Activated T-helper 2 cell treated with anti-CD3 and anti-CD28 coated beads, Interferon-gamma antibody, Interleukin-2, Interleukin-4, amounts not matched to agents 10 μg/mL and 5 μg/mL and 100 μg/mL, durations not matched to agents 14 hours and 24 hours and 36 hours (primary cell): Measurements from ENCODE around the gene ZBTB39. TPM values are rescaled to one million over a fixed set of nuclear protein-coding genes. Genes with fewer than 3 reads are reported as not detected.
"Not testable (repeated sequence)": the region's sequence is repeated elsewhere in the genome, so short reads cannot be mapped to it uniquely, and the experiment has no call there.

Experiments used
- DNase-seq: peaks from one replicate; pipeline ENCODE4 v3.0.0; 2021; ENCODE audit warnings: low spot score
- H3K27ac Mint-ChIP-seq: one replicate; pipeline ENCODE4 v1.8.0; 2021; ENCODE audit warnings: mixed read lengths
- H3K27me3 Mint-ChIP-seq: one replicate; pipeline ENCODE4 v1.8.0; 2021; ENCODE audit warnings: low read depth, mixed read lengths
- H3K36me3 Mint-ChIP-seq: one replicate; pipeline ENCODE4 v1.8.0; 2021; ENCODE audit warnings: low read depth, mixed read lengths
- H3K4me1 Mint-ChIP-seq: one replicate; pipeline ENCODE4 v1.8.0; 2021; ENCODE audit warnings: low read depth, mixed read lengths
- H3K4me3 Mint-ChIP-seq: one replicate; pipeline ENCODE4 v1.8.0; 2021; ENCODE audit warnings: low read depth, mild to moderate bottlenecking, moderate library complexity, mixed read lengths
- H3K9me3 Mint-ChIP-seq: one replicate; pipeline ENCODE4 v1.8.0; 2021; ENCODE audit warnings: mixed read lengths
- intact Hi-C: fragments of 100-400 bp; cut with micrococcal nuclease; formaldehyde crosslinking; loops from one replicate; pipeline ENCODE4 v1.15.1; 2023
- total RNA-seq: library from RNA; stranded (reverse); gene quantifications from 2 replicates; pipeline ENCODE4 v1.2.3, GENCODE V29; 2022

Gene ZBTB39
- total RNA-seq, 1 donor from 2014 or later = 10.6 TPM

DNA sequence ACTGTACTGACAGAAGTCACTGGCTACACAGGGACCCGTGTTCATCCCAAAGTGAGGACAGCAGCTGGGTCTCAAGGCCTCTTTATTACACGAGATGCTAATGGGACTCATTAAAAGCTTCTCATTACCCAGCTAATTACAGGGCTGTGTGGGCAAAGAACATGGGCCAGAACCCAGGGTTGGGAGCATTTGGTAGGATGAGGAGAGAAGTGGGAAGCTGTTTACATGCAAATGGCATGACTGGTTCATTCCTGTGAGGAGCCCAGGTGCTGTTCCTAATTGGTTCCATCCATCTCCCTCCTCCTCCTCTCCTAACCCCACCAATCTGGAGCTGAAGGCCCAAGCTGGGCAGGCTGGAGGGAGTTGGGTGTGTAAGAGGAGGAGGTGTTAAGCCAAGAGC lies 18.9 kb upstream of the ZBTB39 start:
- H3K4me1 Mint-ChIP-seq = peaks cover 22% of the 10 kb centered on the region
- no peaks in the 10 kb centered on the region for H3K27me3 Mint-ChIP-seq
- H3K27ac Mint-ChIP-seq = no peak overlapping the region
- DNase-seq = no peak
- H3K4me3 Mint-ChIP-seq = no peak overlapping the region
- H3K9me3 Mint-ChIP-seq = no peaks in the 10 kb centered on the region
- H3K36me3 Mint-ChIP-seq = no peaks in the 10 kb centered on the region
- intact Hi-C loops = no loop called here

- DNase-seq, H3K9me3 Mint-ChIP-seq, intact Hi-C loops, H3K27me3 Mint-ChIP-seq, H3K4me3 Mint-ChIP-seq, H3K27ac Mint-ChIP-seq, H3K36me3 Mint-ChIP-seq: not testable (repeated sequence)
- H3K4me1 Mint-ChIP-seq = peaks cover 16% of the 10 kb centered on the region
Observed at GRCh38 chr12:57022324-57022723, 16.0 kb upstream of the ZBTB39 start.

- no peaks in the 10 kb centered on the region for H3K9me3 Mint-ChIP-seq
- intact Hi-C loops = no loop called here
- no peak for DNase-seq
- peaks cover 3% of the 10 kb centered on the region for H3K4me1 Mint-ChIP-seq
- H3K27ac Mint-ChIP-seq = no peak overlapping the region
- H3K27me3 Mint-ChIP-seq = peaks cover 2% of the 10 kb centered on the region
- no peaks in the 10 kb centered on the region for H3K36me3 Mint-ChIP-seq
- H3K4me3 Mint-ChIP-seq = no peak overlapping the region
Observed at GRCh38 chr12:57019983-57020719, 13.8 kb upstream of the ZBTB39 start.

DNA sequence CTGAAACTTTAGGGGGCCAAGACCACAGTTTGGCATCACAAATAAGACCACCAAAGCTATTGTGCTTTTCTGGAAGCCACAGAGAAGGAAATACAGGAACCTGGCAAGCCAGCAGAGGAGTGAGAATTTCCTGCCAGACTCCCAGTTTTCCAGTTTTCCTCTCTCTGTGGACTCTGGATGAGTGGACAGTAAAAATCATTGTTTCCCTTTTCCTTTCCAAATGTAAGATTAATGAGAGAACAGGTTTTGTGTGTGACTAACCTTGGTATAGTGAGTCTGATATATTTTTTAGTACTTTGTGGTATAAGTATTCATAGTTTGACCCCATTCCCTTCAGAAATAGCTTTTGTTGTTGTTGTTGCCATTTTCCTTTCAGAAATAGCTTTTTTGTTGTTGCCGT lies 12.6 kb upstream of the ZBTB39 start:
- DNase-seq = no peak
- Mint-ChIP-seq H3K27me3 (peaks cover 9% of the 10 kb centered on the region), H3K27ac (no peak overlapping the region), H3K36me3 (no peaks in the 10 kb centered on the region), H3K4me1 (peaks cover 3% of the 10 kb centered on the region), H3K4me3 (no peak overlapping the region), H3K9me3 (no peaks in the 10 kb centered on the region)
- intact Hi-C loops = no loop called here

DNA sequence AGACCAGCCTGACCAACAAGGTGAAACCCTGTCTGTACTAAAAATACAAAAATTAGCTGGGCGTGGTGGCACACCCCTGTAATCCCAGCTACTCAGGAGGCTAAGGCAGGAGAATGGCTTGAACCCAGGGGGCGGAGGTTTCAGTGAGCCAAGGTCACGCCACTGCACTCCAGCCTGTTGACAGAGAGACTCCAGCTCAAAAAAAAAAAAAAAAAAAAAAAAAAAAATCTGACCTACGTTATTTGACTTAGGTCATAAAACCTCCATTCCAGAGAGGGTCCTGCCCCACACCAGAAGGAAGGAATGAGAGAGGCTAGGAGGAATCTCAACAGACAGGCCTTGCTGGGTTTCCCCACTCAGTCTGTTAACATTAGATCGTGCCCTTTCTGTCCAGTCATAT lies 12.0 kb upstream of the ZBTB39 start:
- H3K4me1 Mint-ChIP-seq, H3K36me3 Mint-ChIP-seq, intact Hi-C loops, H3K27ac Mint-ChIP-seq, H3K9me3 Mint-ChIP-seq, H3K4me3 Mint-ChIP-seq, DNase-seq: not testable (repeated sequence)
- H3K27me3 Mint-ChIP-seq = peaks cover 10% of the 10 kb centered on the region

- Mint-ChIP-seq H3K27me3 (peaks cover 10% of the 10 kb centered on the region), H3K4me1 (peaks cover 13% of the 10 kb centered on the region), H3K4me3 (no peak within 1 kb of the TSS), H3K9me3 (no peaks in the 10 kb centered on the region), H3K36me3 (no peaks in the 10 kb centered on the region), H3K27ac (no peak within 1 kb of the TSS)
- DNase-seq = no peak
- intact Hi-C loops = no loop called here
Observed at GRCh38 chr12:57016348-57016747, 10.0 kb upstream of the ZBTB39 start, which contains the start of gene TAC3. TAC3 (minus strand) TSS chr12:57016529; CDS start chr12:57015797, 732 bp downstream.

DNA sequence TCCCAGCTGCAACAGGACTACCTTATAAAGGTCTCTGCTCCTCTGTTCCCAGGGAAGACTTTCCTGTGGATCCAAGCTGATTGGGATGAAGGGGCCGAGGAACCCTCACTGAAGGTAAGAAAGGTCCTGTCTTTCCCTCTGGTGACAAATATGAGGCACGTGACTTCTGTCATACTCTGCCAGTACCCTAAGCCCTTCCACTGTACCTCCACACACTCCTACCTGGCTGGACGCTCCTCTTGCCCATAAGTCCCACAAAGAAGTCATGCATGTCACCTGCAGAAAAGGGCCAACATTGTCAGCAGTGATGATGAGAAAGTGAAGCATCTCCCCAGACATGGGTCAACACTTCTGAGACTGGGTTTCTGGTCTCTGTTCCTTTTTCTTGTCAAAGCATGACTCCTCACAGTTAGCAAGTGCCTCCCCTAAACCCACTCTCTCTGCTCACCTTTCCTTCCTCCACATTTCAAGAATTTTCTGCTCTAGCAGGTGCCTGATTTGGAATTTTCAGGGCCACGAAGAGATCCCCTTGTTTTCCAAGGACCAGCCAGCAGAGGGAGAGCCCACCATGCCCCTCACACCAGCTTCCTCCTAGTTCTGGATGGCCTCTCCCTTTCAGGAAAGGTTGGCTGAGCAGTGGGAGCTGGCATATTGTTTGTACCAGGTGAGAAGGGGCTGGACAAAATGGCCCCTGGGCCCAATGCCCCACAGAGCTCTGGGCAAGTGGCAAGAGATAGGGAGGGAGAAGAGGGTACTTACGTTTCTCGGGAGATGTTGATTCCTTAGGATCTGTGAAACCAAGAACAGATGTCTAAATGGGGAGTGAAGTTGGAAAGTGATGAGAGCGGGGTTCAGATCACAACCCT lies 6.5 kb upstream of the ZBTB39 start:
- Mint-ChIP-seq H3K9me3 (no peaks in the 10 kb centered on the region), H3K36me3 (no peaks in the 10 kb centered on the region), H3K27me3 (peaks cover 10% of the 10 kb centered on the region), H3K27ac (no peak overlapping the region), H3K4me3 (no peak overlapping the region), H3K4me1 (peaks cover 25% of the 10 kb centered on the region)
- intact Hi-C loops = loop anchor here (5.0 kb wide), 1 partner anchor 34 kb away; no protein-coding TSS in a partner anchor
- no peak for DNase-seq

DNA sequence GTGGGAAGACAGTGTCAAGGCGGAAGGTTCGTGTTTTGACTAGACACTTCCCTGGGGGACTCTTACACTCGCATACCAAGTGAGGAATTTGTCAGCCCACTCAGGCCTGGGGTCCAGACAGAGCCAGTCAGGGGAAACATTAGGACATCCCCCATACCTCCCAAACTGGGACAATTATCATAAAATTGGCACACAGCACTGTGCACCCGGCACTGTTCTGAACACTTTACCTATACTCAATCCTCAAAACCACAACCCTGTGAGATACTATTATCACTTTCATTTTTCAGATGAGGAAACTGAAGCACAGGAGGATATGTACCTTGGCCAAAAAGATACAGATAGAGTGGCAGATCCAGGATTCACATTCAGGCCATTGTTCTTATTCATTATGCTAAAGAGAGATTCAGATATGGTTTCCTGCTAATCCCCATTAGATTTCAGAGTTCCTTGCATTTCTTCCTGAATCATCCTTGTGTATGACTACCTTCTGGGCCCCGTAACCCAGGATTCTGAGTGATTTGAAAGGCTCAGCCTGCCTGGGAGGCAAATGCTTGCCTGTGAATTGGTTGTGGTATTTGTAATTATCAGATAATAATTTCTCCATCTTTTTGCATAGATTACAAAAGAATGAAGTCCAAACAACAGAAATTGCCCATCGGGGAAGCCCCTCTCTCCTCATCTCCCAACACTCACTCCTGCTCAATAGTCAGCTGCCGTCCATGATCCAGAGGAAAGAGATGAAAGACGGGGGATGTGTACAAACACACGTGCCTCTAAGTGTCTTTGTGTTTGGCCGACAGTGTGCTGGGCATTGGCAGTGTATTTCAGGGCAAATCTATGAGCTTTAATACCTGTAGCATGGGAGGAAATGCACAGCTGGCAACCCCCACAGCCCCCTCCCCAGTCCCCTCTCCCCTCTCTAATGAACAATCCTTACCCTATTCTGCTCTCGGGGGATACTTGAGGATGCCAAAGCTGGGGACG lies 5.4 kb upstream of the ZBTB39 start:
- peak overlapping the region; percentile 20 for H3K27ac Mint-ChIP-seq
- DNase-seq = no peak
- H3K4me1 Mint-ChIP-seq = peaks cover 34% of the 10 kb centered on the region
- H3K36me3 Mint-ChIP-seq = no peaks in the 10 kb centered on the region
- intact Hi-C loops = loop anchor here (2.0 to 5.0 kb wide), 2 partner anchors 15 to 36 kb away; no protein-coding TSS in a partner anchor
- peak overlapping the region; percentile 10 for H3K4me3 Mint-ChIP-seq
- peaks cover 10% of the 10 kb centered on the region for H3K27me3 Mint-ChIP-seq
- H3K9me3 Mint-ChIP-seq = no peaks in the 10 kb centered on the region

DNA sequence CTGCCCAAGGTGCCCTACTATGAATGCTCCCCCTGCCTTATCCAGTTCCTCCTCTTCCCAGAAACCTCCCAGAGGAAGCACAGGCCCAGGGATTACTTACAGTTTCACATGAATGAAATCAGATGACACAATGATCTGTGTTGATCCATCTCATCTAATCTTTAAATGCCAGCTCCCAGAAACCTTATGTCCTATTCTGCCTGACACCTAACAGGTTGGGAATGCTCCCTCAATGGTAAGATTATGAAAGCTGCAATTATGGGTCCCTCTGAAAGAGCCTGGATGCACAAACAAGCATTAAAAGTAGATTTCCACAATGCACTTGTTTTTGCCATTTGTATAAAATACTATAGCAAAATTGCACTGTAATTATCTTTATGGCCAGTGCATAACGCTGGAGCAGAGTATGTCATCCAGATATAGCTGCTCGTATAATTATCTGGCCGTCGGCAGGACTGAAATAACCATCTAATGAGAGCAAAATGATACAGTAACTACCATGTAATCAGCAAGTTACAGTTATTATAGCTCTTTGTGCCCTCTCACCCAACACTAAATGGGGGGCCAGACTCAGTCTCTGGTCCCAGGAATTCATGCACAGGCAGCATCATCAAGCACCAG lies 4.4 kb upstream of the ZBTB39 start:
- Mint-ChIP-seq H3K27ac (no peak overlapping the region), H3K27me3 (peaks cover 8% of the 10 kb centered on the region), H3K9me3 (no peaks in the 10 kb centered on the region), H3K36me3 (no peaks in the 10 kb centered on the region), H3K4me3 (no peak overlapping the region), H3K4me1 (peaks cover 36% of the 10 kb centered on the region)
- no peak for DNase-seq
- intact Hi-C loops = loop anchor here (2.0 to 5.0 kb wide), 2 partner anchors 16 to 37 kb away; no protein-coding TSS in a partner anchor

GRCh38 chr12:57009949-57010626 lies 3.7 kb upstream of the ZBTB39 start:
- H3K36me3 Mint-ChIP-seq = peaks cover 3% of the 10 kb centered on the region
- H3K27me3 Mint-ChIP-seq = peaks cover 8% of the 10 kb centered on the region
- H3K4me1 Mint-ChIP-seq = peaks cover 43% of the 10 kb centered on the region
- no peak overlapping the region for H3K4me3 Mint-ChIP-seq
- H3K27ac Mint-ChIP-seq = no peak overlapping the region
- no peak for DNase-seq
- intact Hi-C loops = loop anchor here (2.0 to 5.0 kb wide), 4 partner anchors 17 to 172 kb away; partner anchors contain the start of gene LRP1
- H3K9me3 Mint-ChIP-seq = no peaks in the 10 kb centered on the region

- intact Hi-C loops = loop anchor here (1.0 to 5.0 kb wide), 4 partner anchors 56 to 174 kb away; partner anchors contain the start of gene LRP1
- no peaks in the 10 kb centered on the region for H3K9me3 Mint-ChIP-seq
- H3K4me3 Mint-ChIP-seq = no peak overlapping the region
- H3K36me3 Mint-ChIP-seq = peaks cover 18% of the 10 kb centered on the region
- H3K4me1 Mint-ChIP-seq = peaks cover 46% of the 10 kb centered on the region
- DNase-seq = no peak
- no peaks in the 10 kb centered on the region for H3K27me3 Mint-ChIP-seq
- H3K27ac Mint-ChIP-seq = peak overlapping the region; percentile 89
Observed at GRCh38 chr12:57008178-57008577, 1.8 kb upstream of the ZBTB39 start.
